Measurements from ENCODE around the gene BTBD18.

BTBD18 gene, protein sequence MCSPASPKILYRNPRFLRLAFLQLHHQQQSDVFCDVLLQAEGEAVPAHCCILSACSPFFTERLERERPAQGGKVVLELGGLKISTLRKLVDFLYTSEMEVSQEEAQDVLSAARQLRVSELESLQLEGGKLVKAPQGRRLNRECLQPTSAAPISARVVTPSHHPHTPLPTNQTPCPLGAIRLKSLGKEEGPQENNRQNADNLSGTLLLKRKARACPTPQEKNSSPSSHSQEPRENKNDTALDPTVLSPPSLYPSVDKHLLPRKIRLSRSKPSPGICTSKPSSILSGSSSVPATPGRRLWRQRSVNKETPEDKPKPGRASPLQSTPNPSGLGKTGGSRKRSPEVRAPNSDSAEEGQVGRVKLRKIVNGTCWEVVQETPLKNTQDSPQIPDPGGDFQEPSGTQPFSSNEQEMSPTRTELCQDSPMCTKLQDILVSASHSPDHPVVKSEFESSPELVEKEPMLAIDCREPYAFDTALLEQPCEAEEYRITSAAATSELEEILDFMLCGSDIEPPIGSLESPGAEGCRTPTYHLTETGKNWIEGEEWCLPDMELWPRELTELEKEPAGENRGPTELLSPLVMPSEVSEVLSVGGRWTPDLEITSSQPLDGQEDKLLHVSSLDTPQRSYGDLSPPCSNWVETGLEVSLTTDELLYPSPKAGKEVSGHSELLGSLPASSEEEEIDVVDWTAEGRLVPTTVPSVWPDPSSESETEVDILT

DNA sequence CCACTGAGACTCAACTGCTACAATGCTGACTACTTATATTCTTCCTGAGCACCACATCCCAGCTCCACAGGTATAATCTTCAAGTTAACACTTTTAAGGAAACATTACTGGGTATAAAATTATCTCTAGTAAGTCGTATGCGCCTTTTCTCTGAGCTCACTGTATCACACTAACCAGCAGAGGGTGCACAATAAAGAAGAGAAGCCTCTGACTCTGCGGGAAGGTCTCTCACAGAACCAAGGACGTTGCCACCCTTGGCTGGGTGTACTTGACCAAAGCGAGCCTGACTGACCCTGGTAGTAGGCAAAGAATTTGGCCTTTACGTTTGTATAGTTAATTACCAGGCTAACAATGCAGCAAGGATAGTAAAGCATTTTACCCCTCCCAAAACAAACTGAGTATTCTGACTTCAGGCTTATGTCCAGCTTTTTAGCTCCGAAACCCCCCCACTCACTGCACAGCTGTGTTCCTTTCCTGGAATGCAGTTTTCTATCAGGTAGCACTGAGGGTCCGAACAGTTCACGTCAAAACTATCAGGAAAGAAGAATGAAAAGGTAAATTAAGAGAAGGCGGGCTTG, at the start of gene BTBD18:
Gene BTBD18 (minus strand): TSS at position 144 of the 578 bp plus-strand sequence. CDS start 631 bp downstream, outside the sequence.
- no peak within 1 kb of the TSS for H3K9ac ChIP-seq (ENCODE audit: low read length)
- H3K4me1 ChIP-seq (ENCODE audit: control insufficient read depth, insufficient read depth, low read length), result peaks cover 12% of the 10 kb centered on the region
- no peaks in the 10 kb centered on the region for H3K9me3 ChIP-seq (ENCODE audit: control insufficient read depth, low read length)
- H3K27me3 ChIP-seq (ENCODE audit: control insufficient read depth, insufficient read depth, low read length), result no peaks in the 10 kb centered on the region
- no peaks in the 10 kb centered on the region for H3K36me3 ChIP-seq (ENCODE audit: control insufficient read depth, insufficient read depth, low read length)
- no peak within 1 kb of the TSS for H3K4me3 ChIP-seq (ENCODE audit: low read length)

DNA sequence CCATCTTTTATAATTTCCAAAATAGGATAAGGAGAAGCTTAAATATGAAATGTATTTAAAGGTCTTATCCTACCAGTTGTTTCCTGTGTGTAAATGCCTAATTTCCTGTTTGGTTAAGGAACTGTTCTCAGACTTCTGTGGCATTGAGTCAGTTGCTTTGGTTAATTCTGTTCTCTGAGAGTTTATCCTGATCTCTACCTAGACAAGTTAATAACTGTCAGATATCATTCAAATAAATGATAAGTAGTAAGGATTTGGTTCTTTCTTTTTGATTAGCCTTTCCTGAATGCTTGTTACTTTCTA, 49.5 kb upstream of the BTBD18 start:
- no peak overlapping the region for H3K4me3 ChIP-seq (ENCODE audit: low read length)
- H3K4me1 ChIP-seq (ENCODE audit: control insufficient read depth, insufficient read depth, low read length), result peaks cover 38% of the 10 kb centered on the region
- no peaks in the 10 kb centered on the region for H3K27me3 ChIP-seq (ENCODE audit: control insufficient read depth, insufficient read depth, low read length)
- H3K36me3 ChIP-seq (ENCODE audit: control insufficient read depth, insufficient read depth, low read length), result peaks cover 11% of the 10 kb centered on the region
- H3K9ac ChIP-seq (ENCODE audit: low read length), result no peak overlapping the region
- no peaks in the 10 kb centered on the region for H3K9me3 ChIP-seq (ENCODE audit: control insufficient read depth, low read length)

DNA sequence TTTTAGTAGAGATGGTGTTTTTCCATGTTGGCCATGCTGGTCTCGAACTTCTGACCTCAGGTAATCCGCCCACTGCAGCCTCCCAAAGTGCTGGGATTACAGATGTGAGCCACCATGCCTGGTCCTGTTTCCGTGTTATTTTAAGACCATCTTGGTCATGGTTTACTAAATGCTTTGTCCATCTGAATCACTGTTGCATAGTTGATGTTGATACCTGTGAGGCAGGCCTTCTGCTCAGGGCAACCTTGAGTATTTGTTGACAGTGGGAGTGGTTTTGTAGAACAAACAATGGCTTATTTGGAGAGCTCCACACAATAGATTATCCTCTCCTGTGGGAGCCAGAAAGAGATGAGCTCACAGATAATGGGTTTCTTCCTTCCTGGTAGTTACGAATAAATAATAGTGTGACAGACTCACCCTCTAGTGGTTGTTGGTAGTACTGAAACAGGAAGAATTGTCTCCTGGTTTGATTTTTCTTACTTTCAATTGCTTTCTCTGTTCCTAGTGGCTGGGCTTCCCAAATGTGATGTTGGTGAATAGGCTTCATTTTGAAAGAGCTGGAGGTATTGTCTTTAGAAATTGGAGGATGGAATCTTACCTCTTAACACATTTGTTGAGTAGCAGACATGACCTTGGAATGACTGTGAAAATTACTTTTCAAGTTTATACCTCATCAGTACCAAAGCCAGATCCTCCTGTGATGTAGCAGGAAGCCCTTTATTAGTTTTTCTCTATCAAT, 49.0 kb upstream of the BTBD18 start:
- Histone ChIP-seq H3K9ac (ENCODE audit: low read length) (no peak overlapping the region), H3K9me3 (ENCODE audit: control insufficient read depth, low read length) (no peaks in the 10 kb centered on the region), H3K36me3 (ENCODE audit: control insufficient read depth, insufficient read depth, low read length) (peaks cover 15% of the 10 kb centered on the region), H3K4me1 (ENCODE audit: control insufficient read depth, insufficient read depth, low read length) (peaks cover 38% of the 10 kb centered on the region), H3K27me3 (ENCODE audit: control insufficient read depth, insufficient read depth, low read length) (no peaks in the 10 kb centered on the region), H3K4me3 (ENCODE audit: low read length) (no peak overlapping the region)

DNA sequence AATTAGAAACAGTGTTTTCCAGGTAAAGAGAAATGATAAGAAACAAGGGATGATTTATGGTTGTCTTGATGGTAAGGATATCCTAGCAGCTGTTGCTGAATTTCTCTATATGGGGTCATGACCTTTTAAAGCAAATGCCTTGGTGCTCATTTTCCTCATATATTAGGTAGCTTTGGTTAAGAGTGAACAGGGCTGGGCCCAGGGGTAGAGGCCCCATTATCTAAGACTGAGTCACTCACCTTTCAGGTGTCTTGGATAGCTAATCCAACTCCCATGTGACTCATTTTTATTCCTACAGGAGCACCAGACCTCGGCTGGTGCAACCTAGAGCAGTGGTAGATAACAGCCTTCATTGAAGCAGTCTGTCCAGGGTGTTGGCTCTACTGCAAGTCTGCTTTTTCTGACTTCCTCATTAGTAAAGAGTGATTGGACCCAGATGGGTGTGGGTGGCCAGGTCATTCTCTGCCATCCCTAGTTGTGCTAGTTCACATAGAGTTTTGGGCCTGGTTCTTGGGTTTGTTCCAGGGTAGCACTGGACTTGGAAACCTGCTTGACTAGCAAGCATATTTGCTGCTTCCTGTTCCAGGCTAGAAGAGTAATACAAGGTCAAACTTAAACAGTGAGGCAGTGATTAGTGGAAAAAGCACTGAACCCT, 47.4 kb upstream of the BTBD18 start:
- Histone ChIP-seq H3K9ac (ENCODE audit: low read length) (peak overlapping the region; percentile 11), H3K27me3 (ENCODE audit: control insufficient read depth, insufficient read depth, low read length) (no peaks in the 10 kb centered on the region), H3K4me3 (ENCODE audit: low read length) (no peak overlapping the region), H3K9me3 (ENCODE audit: control insufficient read depth, low read length) (no peaks in the 10 kb centered on the region), H3K36me3 (ENCODE audit: control insufficient read depth, insufficient read depth, low read length) (peaks cover 14% of the 10 kb centered on the region), H3K4me1 (ENCODE audit: control insufficient read depth, insufficient read depth, low read length) (peaks cover 40% of the 10 kb centered on the region)

DNA sequence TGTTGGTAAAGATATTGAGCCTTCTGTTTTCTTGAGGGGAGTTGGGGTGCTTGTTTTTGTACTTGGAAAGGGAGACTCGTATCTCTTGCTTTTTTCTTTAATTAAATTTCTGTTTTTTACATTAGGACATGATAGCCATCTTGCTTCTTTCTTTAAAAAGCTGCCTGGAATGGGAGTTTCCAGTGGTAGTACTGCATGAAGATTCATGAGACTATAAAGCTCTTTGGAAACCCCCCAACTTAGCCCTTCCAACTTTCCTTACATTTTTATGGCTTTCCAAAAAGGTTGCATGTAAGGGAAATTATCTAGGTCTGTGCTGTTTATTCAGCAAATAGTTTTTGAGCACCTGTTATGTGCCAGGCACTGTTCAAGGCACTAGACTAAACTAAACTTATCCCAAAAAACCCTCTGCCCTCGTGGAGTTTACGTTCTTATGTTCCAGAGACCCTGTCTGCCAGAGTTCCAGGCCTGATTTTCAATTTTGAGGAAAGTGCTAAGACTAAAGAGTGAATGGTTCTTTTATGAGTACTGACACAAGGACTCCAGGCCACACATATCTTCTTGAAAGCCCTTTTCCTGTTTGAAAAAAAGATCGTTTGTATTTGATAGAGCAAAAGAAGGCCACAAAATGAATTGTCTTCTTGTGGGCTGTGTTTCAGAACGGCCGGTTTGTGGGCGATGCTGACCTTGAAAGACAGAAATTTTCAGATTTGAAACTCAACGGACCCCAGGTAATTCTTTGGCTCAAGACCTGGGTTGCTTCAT, 41.9 kb upstream of the BTBD18 start:
- Histone ChIP-seq H3K9ac (ENCODE audit: low read length) (no peak overlapping the region), H3K36me3 (ENCODE audit: control insufficient read depth, insufficient read depth, low read length) (peaks cover 14% of the 10 kb centered on the region), H3K9me3 (ENCODE audit: control insufficient read depth, low read length) (no peaks in the 10 kb centered on the region), H3K4me1 (ENCODE audit: control insufficient read depth, insufficient read depth, low read length) (peaks cover 60% of the 10 kb centered on the region), H3K4me3 (ENCODE audit: low read length) (no peak overlapping the region), H3K27me3 (ENCODE audit: control insufficient read depth, insufficient read depth, low read length) (no peaks in the 10 kb centered on the region)

DNA sequence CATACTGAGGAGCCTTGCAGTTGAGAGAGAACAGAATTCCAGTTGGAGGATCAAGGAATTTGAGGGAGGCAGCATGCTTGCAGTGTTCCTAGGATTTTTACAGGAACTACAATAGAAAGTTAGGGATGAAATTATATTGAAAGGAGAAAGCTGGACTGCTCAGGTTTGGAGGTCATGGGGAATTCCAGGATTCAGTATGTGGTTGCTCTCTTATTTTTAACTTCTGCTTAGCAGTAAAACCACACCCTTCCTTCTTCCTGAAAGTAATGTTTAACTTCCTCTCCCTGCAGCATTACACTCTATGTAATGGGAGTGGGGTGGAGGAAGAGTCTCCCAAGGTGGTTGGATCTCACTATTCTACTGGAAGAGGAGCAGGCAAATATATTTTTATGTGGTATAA, 41.3 kb upstream of the BTBD18 start:
- H3K4me1 ChIP-seq (ENCODE audit: control insufficient read depth, insufficient read depth, low read length), result peaks cover 60% of the 10 kb centered on the region
- H3K9me3 ChIP-seq (ENCODE audit: control insufficient read depth, low read length), result no peaks in the 10 kb centered on the region
- no peaks in the 10 kb centered on the region for H3K27me3 ChIP-seq (ENCODE audit: control insufficient read depth, insufficient read depth, low read length)
- peaks cover 14% of the 10 kb centered on the region for H3K36me3 ChIP-seq (ENCODE audit: control insufficient read depth, insufficient read depth, low read length)
- H3K9ac ChIP-seq (ENCODE audit: low read length), result peak overlapping the region; percentile 40
- H3K4me3 ChIP-seq (ENCODE audit: low read length), result no peak overlapping the region

DNA sequence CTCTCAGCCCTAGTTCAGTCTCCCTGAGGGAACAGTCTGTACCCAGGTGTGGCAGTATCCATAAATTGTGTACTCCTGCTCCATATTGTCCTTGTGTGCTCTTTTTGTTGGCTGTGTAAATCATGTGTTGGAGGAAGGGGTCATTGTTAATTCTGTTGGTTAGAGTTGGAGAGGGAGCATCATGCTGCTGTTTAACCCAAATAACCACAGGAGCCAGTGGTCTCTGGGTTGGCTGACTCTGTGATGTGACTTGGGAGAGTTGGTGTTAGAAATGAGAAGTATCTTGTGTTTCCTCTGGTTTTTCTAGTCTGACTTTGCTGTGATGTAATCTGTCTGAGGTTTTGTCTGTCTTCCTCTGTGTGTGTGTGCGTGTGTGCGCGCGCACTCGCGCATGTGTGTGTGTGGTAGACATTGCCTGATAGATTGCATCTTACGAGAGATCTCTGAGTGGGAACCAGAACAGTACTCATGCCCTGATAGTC, 40.5 kb upstream of the BTBD18 start:
- H3K4me1 ChIP-seq (ENCODE audit: control insufficient read depth, insufficient read depth, low read length), result peaks cover 65% of the 10 kb centered on the region
- H3K36me3 ChIP-seq (ENCODE audit: control insufficient read depth, insufficient read depth, low read length), result peaks cover 14% of the 10 kb centered on the region
- no peaks in the 10 kb centered on the region for H3K27me3 ChIP-seq (ENCODE audit: control insufficient read depth, insufficient read depth, low read length)
- H3K9me3 ChIP-seq (ENCODE audit: control insufficient read depth, low read length), result no peaks in the 10 kb centered on the region
- peak overlapping the region; percentile 18 for H3K9ac ChIP-seq (ENCODE audit: low read length)
- H3K4me3 ChIP-seq (ENCODE audit: low read length), result no peak overlapping the region

DNA sequence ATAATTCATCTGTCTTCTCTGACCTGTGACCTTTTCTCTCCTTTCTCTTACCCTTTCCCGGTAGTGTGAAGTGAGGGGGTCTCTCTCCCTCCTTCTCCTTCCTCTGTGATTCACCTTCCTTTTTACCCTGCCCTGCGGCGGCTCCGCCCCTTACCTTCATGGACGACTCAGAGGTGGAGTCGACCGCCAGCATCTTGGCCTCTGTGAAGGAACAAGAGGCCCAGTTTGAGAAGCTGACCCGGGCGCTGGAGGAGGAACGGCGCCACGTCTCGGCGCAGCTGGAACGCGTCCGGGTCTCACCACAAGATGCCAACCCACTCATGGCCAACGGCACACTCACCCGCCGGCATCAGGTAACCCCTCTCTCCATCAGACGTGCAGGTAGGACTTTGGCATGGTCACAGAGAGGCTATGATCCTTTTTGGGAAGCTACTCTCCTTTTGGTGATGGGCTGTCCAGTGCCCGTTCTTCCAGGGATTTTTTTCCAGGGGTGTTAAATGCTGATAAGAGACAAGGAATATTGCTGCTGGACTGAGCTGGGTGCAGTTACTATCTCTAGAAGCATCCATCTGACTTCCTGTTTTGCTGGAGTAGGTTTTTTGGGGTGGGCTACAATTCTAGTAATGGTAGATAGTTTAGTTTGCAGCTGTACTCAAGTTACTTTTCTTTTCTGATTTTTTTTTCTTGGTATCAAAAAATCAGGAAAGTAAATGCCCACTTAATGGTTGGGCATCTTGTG, 39.9 kb upstream of the BTBD18 start:
- Histone ChIP-seq H3K36me3 (ENCODE audit: control insufficient read depth, insufficient read depth, low read length) (peaks cover 9% of the 10 kb centered on the region), H3K4me3 (ENCODE audit: low read length) (no peak overlapping the region), H3K9ac (ENCODE audit: low read length) (peak overlapping the region; percentile 18), H3K4me1 (ENCODE audit: control insufficient read depth, insufficient read depth, low read length) (peaks cover 67% of the 10 kb centered on the region), H3K9me3 (ENCODE audit: control insufficient read depth, low read length) (no peaks in the 10 kb centered on the region), H3K27me3 (ENCODE audit: control insufficient read depth, insufficient read depth, low read length) (no peaks in the 10 kb centered on the region)

DNA sequence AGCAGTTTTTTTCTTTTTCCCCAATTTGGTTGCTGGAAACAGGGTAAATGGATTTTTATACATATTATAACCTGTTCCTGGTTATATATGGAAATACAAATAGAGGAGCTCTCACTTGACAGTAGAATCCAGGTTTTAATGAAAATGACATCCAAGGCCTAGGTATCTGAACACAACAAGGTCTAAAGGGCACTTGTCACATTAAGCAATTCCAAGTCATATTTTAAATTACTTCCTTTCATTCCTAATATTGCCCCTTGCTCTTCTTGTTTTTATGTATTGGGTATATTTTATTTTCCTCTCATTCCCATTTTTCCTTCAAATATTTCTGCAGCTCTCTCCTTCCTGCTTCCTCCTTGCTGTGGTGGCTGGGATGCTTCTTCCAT, 37.1 kb upstream of the BTBD18 start:
- H3K9ac ChIP-seq (ENCODE audit: low read length), result no peak overlapping the region
- H3K4me3 ChIP-seq (ENCODE audit: low read length), result no peak overlapping the region
- peaks cover 77% of the 10 kb centered on the region for H3K4me1 ChIP-seq (ENCODE audit: control insufficient read depth, insufficient read depth, low read length)
- no peaks in the 10 kb centered on the region for H3K27me3 ChIP-seq (ENCODE audit: control insufficient read depth, insufficient read depth, low read length)
- no peaks in the 10 kb centered on the region for H3K9me3 ChIP-seq (ENCODE audit: control insufficient read depth, low read length)
- no peaks in the 10 kb centered on the region for H3K36me3 ChIP-seq (ENCODE audit: control insufficient read depth, insufficient read depth, low read length)

DNA sequence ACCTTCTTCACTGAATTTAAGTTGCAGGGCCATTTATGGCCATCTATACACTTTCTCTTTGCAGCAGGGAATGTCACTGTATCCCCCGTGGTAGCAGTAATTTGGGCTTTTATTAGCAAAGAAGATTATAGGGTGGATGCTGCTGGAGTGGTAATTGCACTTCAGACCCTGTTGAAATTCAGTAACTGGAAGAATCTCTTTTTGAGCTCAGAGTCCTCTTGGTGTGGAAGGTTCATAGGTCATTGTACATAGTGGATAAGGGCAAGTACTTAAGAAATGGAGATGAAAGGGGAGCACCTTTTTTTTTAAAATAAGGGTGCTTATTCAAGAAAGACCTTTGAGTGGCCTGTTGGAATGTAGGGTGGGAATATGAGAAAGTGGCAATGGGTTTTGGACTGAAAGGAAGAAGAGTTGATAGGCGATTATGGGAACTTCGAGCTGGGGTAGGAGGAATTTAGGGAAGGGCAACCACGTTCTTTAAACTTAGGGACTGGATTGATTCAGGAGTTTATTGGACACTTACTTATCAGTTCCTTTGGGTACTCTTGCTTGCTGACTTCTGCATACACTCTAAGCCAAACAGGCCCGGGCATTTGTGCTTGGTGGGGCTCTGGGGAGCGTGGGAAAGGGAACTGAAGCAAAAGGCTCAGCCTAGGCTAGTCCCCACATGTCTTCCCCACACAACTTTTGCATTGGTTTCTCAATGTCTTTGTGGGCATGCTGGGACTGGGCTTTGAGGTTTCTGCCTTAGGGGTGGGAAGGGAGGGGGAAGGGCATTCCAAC, 36.5 kb upstream of the BTBD18 start:
- H3K9ac ChIP-seq (ENCODE audit: low read length), result no peak overlapping the region
- H3K27me3 ChIP-seq (ENCODE audit: control insufficient read depth, insufficient read depth, low read length), result no peaks in the 10 kb centered on the region
- no peaks in the 10 kb centered on the region for H3K9me3 ChIP-seq (ENCODE audit: control insufficient read depth, low read length)
- no peaks in the 10 kb centered on the region for H3K36me3 ChIP-seq (ENCODE audit: control insufficient read depth, insufficient read depth, low read length)
- H3K4me3 ChIP-seq (ENCODE audit: low read length), result no peak overlapping the region
- H3K4me1 ChIP-seq (ENCODE audit: control insufficient read depth, insufficient read depth, low read length), result peaks cover 75% of the 10 kb centered on the region

Data from mucosa of stomach (tissue), 1 donor.